NCI-H82 treated with DMSO at 0.1 percent for 48 hours (cell line): ENCODE data around the gene TXNL4A.
"Not testable (repeated sequence)": the region's sequence is repeated elsewhere in the genome, so short reads cannot be mapped to it uniquely, and the experiment has no call there.

Source experiments
- DNase-seq: peaks from one replicate; lab custom pipeline; 2025; ENCODE audit not compliant: unreplicated experiment; lab: John Stamatoyannopoulos, UW

The TXNL4A gene

GRCh38 chr18:79988451-79989194 is at the start of gene TXNL4A:
TXNL4A (minus strand) TSS chr18:79988563; CDS start chr18:79988392, 171 bp downstream.
- no peak for DNase-seq

- no peak for DNase-seq
Measured at GRCh38 chr18:80037300-80037699, 48.9 kb upstream of the TXNL4A start.

- DNase-seq: no peak
Measured at GRCh38 chr18:80035997-80036396, 47.6 kb upstream of the TXNL4A start.

GRCh38 chr18:80034852-80035406 is 46.6 kb upstream of the TXNL4A start:
- DNase-seq: no peak

- DNase-seq: peak; percentile 94
Measured at GRCh38 chr18:80034068-80034851, 45.9 kb upstream of the TXNL4A start, which contains the start of gene RBFA. RBFA (plus strand) TSS chr18:80034434; CDS start chr18:80034496, 62 bp downstream.

- DNase-seq: peak; percentile 94
Measured at GRCh38 chr18:80033181-80034067, 45.1 kb upstream of the TXNL4A start.

- DNase-seq: no peak
Measured at GRCh38 chr18:80029690-80030089, 41.3 kb upstream of the TXNL4A start.

- DNase-seq: not testable (repeated sequence)
Measured at GRCh38 chr18:80027719-80028118, 39.4 kb upstream of the TXNL4A start.

GRCh38 chr18:80026363-80026762 is 38.0 kb upstream of the TXNL4A start:
- no peak for DNase-seq

GRCh38 chr18:80023173-80023572 is 34.8 kb upstream of the TXNL4A start:
- DNase-seq: no peak

GRCh38 chr18:80022613-80023012 is 34.2 kb upstream of the TXNL4A start:
- DNase-seq: no peak

- DNase-seq: no peak
Measured at GRCh38 chr18:80012714-80013113, 24.4 kb upstream of the TXNL4A start.

GRCh38 chr18:80011496-80012137 is 23.3 kb upstream of the TXNL4A start:
- peak; percentile 27 for DNase-seq

GRCh38 chr18:80010551-80010906 is 22.2 kb upstream of the TXNL4A start:
- DNase-seq: no peak

GRCh38 chr18:80009661-80010550 is 21.5 kb upstream of the TXNL4A start:
- DNase-seq: no peak

GRCh38 chr18:80006724-80007123 is 18.4 kb upstream of the TXNL4A start:
- DNase-seq: peak; percentile 15

GRCh38 chr18:80004600-80005342 is 16.4 kb upstream of the TXNL4A start:
- no peak for DNase-seq

GRCh38 chr18:80002468-80002867 is 14.1 kb upstream of the TXNL4A start:
- DNase-seq: no peak

- DNase-seq: no peak
Measured at GRCh38 chr18:80000877-80001276, 12.5 kb upstream of the TXNL4A start.
